ENCODE measurements around the gene ATP9A. TPM values are rescaled to one million over a fixed set of nuclear protein-coding genes. Genes with fewer than 3 reads are reported as not detected.

The ATP9A gene
- total RNA-seq, 1 experiment from 2014 or later: 18.6 TPM

DNA sequence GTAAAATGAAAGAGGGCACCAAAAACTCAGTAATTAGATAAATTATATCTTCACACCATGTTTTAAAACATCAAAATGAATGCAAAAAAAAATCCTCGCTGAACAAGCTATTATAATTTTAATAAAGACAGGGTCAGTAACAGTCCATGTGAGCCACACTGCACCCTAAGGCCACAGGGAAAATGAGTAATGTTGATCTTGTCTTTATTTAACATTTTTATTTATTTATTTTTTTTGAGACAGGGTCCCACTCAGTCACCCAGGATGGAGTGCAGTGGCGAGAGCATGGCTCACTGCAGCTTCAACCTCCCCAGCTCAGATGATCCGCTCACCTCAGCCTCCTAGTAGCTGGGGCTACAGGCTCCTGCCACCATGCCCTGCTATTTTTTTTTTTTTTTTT, 217.0 kb downstream of the ATP9A start:
- no TSS peak for BruUV-seq (replicated peaks)
- Histone ChIP-seq H3K27ac (no peak overlapping the region), H3K4me1 (replicated peaks; ENCODE audit: insufficient read depth) (no peaks in the 10 kb centered on the region), H3K79me2 (ENCODE audit: low read depth) (no peaks in the 10 kb centered on the region), H3K9me2 (ENCODE audit: insufficient read depth) (no peaks in the 10 kb centered on the region), H3K4me3 (no peak overlapping the region), H3K27me3 (ENCODE audit: insufficient read depth, low read depth) (peaks cover 27% of the 10 kb centered on the region), H3F3A (ENCODE audit: insufficient read depth, low read depth) (no peaks in the 10 kb centered on the region), H3K4me2 (no peak overlapping the region), H3K9me3 (ENCODE audit: insufficient read depth, low read depth) (no peaks in the 10 kb centered on the region), H4K20me1 (ENCODE audit: insufficient read depth) (no peaks in the 10 kb centered on the region), H3K36me3 (ENCODE audit: low read depth) (no peaks in the 10 kb centered on the region), H2AFZ (no peak overlapping the region)
- DNase-seq: no peak
- no peak for TF ChIP-seq EZH2 (IDR thresholded peaks at IDR 0.05; ENCODE audit: low read depth)
- TF ChIP-seq, protein P1, sequence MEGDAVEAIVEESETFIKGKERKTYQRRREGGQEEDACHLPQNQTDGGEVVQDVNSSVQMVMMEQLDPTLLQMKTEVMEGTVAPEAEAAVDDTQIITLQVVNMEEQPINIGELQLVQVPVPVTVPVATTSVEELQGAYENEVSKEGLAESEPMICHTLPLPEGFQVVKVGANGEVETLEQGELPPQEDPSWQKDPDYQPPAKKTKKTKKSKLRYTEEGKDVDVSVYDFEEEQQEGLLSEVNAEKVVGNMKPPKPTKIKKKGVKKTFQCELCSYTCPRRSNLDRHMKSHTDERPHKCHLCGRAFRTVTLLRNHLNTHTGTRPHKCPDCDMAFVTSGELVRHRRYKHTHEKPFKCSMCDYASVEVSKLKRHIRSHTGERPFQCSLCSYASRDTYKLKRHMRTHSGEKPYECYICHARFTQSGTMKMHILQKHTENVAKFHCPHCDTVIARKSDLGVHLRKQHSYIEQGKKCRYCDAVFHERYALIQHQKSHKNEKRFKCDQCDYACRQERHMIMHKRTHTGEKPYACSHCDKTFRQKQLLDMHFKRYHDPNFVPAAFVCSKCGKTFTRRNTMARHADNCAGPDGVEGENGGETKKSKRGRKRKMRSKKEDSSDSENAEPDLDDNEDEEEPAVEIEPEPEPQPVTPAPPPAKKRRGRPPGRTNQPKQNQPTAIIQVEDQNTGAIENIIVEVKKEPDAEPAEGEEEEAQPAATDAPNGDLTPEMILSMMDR (conservative IDR thresholded peaks at IDR 0.05): no peak
- ChIA-PET POLR2A (ENCODE audit: unreplicated experiment) (no interaction called here), CTCF (no interaction called here)
- intact Hi-C loops (cut with micrococcal nuclease; ENCODE audit: unreplicated experiment): no loop called here

DNA sequence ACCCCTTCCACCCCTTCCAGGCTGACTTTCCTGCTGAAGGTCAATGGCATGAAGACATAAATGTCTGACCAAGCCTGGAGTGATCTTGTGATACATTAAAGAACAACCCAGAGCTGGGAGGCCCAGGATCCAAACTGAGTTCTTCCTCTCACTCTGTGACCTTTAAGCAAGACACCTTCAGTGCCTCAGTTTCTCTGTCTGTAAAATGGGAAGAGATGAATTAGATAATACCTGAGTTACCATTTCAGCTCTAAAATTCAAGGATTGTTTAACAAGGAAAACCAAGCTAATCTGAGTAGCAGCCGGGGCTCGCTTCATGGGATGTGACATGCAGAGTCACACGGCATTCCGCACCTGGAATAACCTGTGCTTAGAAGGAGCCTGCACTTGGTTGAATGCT, 218.7 kb downstream of the ATP9A start:
- H3K4me2 ChIP-seq: no peak overlapping the region
- H4K20me1 ChIP-seq (ENCODE audit: insufficient read depth): no peaks in the 10 kb centered on the region
- no peak overlapping the region for H3K27ac ChIP-seq
- intact Hi-C loops (cut with micrococcal nuclease; ENCODE audit: unreplicated experiment): no loop called here
- no peaks in the 10 kb centered on the region for H3K79me2 ChIP-seq (ENCODE audit: low read depth)
- no peaks in the 10 kb centered on the region for H3K36me3 ChIP-seq (ENCODE audit: low read depth)
- CTCF ChIA-PET: no interaction called here
- no peaks in the 10 kb centered on the region for H3K4me1 ChIP-seq (replicated peaks; ENCODE audit: insufficient read depth)
- POLR2A ChIA-PET (ENCODE audit: unreplicated experiment): no interaction called here
- no peak overlapping the region for H3K4me3 ChIP-seq
- H3K27me3 ChIP-seq (ENCODE audit: insufficient read depth, low read depth): peaks cover 44% of the 10 kb centered on the region
- no peak for DNase-seq
- H3K9me2 ChIP-seq (ENCODE audit: insufficient read depth): no peaks in the 10 kb centered on the region
- H2AFZ ChIP-seq: no peak overlapping the region
- no TSS peak for BruUV-seq (replicated peaks)
- TF ChIP-seq, protein P1 (conservative IDR thresholded peaks at IDR 0.05): no peak
- TF ChIP-seq EZH2 (IDR thresholded peaks at IDR 0.05; ENCODE audit: low read depth): no peak
- no peaks in the 10 kb centered on the region for H3F3A ChIP-seq (ENCODE audit: insufficient read depth, low read depth)
- no peaks in the 10 kb centered on the region for H3K9me3 ChIP-seq (ENCODE audit: insufficient read depth, low read depth)

DNA sequence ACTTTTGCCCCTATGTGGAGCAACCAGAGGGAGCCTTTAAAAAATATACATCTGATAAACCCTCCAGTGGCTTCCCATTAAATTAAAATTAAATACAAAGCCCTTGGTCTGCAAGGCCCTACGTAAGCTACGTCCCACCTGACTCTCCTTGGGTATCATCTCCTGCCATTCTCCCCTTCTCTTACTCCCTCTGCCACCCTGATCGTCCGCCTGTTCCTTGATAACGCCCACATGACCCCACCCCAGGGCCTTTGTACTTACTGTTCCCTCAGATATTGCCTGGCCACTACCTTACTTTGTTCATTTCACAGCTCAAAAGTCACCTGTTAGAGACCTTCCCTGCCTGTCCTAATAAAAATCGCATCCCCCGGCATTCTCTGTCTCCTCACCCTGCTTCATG, 220.2 kb downstream of the ATP9A start:
- ChIA-PET POLR2A (ENCODE audit: unreplicated experiment) (no interaction called here), CTCF (no interaction called here)

More for the DNA sequence above, 220.2 kb downstream of the ATP9A start:
- Histone ChIP-seq H3K4me2 (no peak overlapping the region), H3K4me1 (replicated peaks; ENCODE audit: insufficient read depth) (0 out of 2 replicates have a peak, but pooled peaks cover 2% of the 10 kb centered on the region), H3K9me3 (ENCODE audit: insufficient read depth, low read depth) (no peaks in the 10 kb centered on the region), H3K9me2 (ENCODE audit: insufficient read depth) (no peaks in the 10 kb centered on the region), H3K79me2 (ENCODE audit: low read depth) (no peaks in the 10 kb centered on the region), H3K27me3 (ENCODE audit: insufficient read depth, low read depth) (peaks cover 47% of the 10 kb centered on the region), H3F3A (ENCODE audit: insufficient read depth, low read depth) (no peaks in the 10 kb centered on the region), H2AFZ (no peak overlapping the region), H3K27ac (no peak overlapping the region), H3K36me3 (ENCODE audit: low read depth) (no peaks in the 10 kb centered on the region), H4K20me1 (ENCODE audit: insufficient read depth) (no peaks in the 10 kb centered on the region), H3K4me3 (no peak overlapping the region)
- no peak for TF ChIP-seq EZH2 (IDR thresholded peaks at IDR 0.05; ENCODE audit: low read depth)
- TF ChIP-seq, protein P1 (conservative IDR thresholded peaks at IDR 0.05): no peak
- no peak for DNase-seq
- intact Hi-C loops (cut with micrococcal nuclease; ENCODE audit: unreplicated experiment): no loop called here
- BruUV-seq (replicated peaks): no TSS peak

Other genes starting within 250 kb of the ATP9A start
- gene NFATC2, start 225.7 kb downstream of the ATP9A start, total RNA-seq (2021): 6.3 and 6.8 TPM in 2 replicates
- gene SALL4, start 34.1 kb upstream of the ATP9A start, total RNA-seq (2021): 1.6 and 3.8 TPM in 2 replicates